Skeletal muscle tissue (tissue), 4 donors: ENCODE data around the gene C3AR1. TPM values are rescaled to one million over a fixed set of nuclear protein-coding genes. Genes with fewer than 3 reads are reported as not detected.
A peak's percentile ranks its signal among the peaks of the same experiment; 100 is the strongest.

Experiments
- H3K27ac ChIP-seq: one replicate; pipeline ENCODE4 v1.7.0; 2013; ENCODE audit warnings: mild to moderate bottlenecking, low read depth, low read length, inconsistent platforms
- H3K27me3 ChIP-seq, 3 donors: one replicate each; pipeline ENCODE4 v1.7.0; 2013; ENCODE audit warnings: low read length in 3 of 3; ENCODE audit not compliant: control insufficient read depth in 3 of 3, insufficient read depth in 3 of 3
- H3K36me3 ChIP-seq, 3 donors: one replicate each; pipeline ENCODE4 v1.7.0; 2013; ENCODE audit warnings: low read length in 3 of 3; ENCODE audit not compliant: control insufficient read depth in 3 of 3, insufficient read depth in 3 of 3
- H3K4me1 ChIP-seq, 3 donors: one replicate each; pipeline ENCODE4 v1.7.0; 2013; ENCODE audit warnings: low read length in 3 of 3, mild to moderate bottlenecking in 3 of 3; ENCODE audit not compliant: control insufficient read depth in 3 of 3, insufficient read depth in 3 of 3
- H3K4me3 ChIP-seq, 3 donors: one replicate each; pipeline ENCODE4 v1.7.0; 2013; ENCODE audit warnings: low read length in 3 of 3
- H3K9ac ChIP-seq, 3 donors: one replicate each; pipeline ENCODE4 v1.7.0; 2013; ENCODE audit warnings: low read length in 3 of 3, mild to moderate bottlenecking in 3 of 3, moderate library complexity in 2 of 3, low read depth in 1 of 3
- H3K9me3 ChIP-seq, 3 donors: one replicate each; pipeline ENCODE4 v1.7.0; 2013; ENCODE audit warnings: low read length in 3 of 3; ENCODE audit not compliant: control insufficient read depth in 3 of 3
- total RNA-seq: library from RNA; depleted of rRNA; stranded (reverse); fragments of >200 nt; gene quantifications from one replicate; pipeline ENCODE4 v1.2.3, GENCODE V29; 2014
- donor health status: Osteomylitis.

Gene C3AR1
- total RNA-seq, 1 donor from 2014 or later: 7.8 TPM

DNA sequence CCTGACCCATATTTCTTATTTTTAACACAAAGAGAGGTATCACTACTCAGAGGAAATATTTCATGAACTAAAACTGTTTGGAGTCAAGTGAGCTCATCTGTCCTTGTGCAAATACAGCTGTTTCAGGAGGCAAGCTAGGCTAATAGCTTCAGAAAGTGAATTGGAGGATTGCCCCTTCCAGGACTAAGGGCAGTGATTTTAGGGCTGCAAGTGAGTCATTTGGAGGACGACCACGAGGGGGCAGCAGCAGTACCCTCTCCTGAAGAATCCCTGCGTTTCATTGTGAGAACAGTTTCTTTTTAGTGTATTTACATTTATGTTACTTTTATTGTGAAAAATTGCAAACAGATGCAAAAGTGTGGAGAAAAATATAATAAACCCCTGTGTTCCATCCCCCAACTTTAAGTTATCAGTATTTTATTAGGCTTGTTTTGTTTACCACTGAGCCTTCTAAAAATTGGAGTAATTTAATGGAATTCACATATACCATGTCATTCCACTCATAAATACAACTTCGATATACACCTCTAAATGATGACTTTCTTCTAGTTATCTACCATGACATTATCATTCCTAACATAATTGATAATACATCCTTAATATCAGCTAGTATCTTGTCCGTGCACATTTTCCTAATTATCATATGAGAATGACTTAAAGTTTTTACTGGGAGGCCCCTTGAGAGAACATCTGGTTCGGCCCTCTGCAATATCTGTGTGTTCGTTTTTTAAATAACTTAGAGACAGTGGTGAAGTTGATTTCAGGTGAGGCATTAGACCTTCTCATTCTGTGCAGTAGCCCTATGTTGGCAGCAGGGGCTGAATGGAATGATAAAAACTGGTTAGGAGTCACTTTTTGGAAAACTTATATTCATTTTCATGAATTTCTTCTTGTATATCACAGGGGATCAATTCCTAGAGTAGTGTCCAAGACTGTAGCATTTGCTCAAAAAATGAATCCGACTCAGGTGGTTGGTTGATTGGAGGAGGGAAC lies 19.9 kb downstream of the C3AR1 start:
- peaks cover 57 to 86% (median 68%) of the 10 kb centered on the region in 3 donors for H3K36me3 ChIP-seq
- no peaks in the 10 kb centered on the region for H3K4me1 ChIP-seq
- no peaks in the 10 kb centered on the region for H3K27me3 ChIP-seq
- H3K9ac ChIP-seq: no peak overlapping the region
- no peak overlapping the region for H3K4me3 ChIP-seq
- H3K9me3 ChIP-seq: no peaks in the 10 kb centered on the region
- H3K27ac ChIP-seq: no peak overlapping the region

DNA sequence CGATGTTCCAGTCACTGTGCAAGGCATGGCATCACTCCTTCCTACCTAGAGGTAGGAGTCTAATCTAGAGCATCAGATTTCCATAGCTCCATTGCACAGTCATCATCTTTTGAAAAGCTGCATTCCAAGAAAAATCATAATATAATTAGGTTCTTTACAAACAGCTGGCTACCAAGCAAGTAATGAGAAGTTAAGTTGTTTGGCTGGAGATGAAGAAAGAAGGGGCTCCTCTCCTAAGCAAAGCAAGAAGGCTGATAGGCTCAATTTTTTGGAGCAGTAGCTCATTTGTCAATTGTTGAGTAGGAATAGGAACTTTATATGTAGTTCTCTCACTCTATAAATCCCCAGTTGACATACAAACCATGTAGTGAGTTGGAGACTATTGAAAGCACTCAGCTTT lies 25.4 kb downstream of the C3AR1 start:
- Histone ChIP-seq H3K36me3 (peaks cover 34 to 49% (median 40%) of the 10 kb centered on the region in 3 donors), H3K27ac (no peak overlapping the region), H3K9ac (no peak overlapping the region), H3K4me1 (peaks cover 33 to 44% (median 38%) of the 10 kb centered on the region in 3 donors), H3K27me3 (no peaks in the 10 kb centered on the region), H3K4me3 (no peak overlapping the region), H3K9me3 (no peaks in the 10 kb centered on the region)

DNA sequence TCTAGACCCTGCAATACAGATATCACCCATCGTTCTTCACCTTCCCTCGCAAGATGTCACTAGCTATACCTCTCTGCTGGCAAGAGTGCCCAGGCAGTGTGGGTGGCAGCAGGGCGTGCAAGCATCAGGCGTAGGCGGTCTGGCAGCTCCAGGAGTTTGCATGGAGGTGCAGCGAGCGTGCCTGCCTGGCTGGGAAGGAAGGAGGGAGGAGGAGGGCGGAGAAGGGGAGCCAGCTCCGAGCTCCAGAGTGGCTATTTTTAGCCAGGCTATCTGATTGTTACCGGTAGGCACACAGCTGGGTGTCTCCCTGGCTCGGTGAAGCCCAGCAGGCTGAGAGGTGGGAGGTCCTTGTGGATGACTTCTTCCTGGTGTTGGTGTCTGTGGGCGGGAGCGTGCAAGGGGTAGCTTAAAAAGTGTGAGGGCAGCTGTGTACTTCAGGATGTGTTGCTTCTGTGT lies 27.5 kb downstream of the C3AR1 start:
- H3K4me3 ChIP-seq: peak overlapping the region; percentile 65 to 71 (median 68)
- peaks cover 20 to 34% (median 27%) of the 10 kb centered on the region in 3 donors for H3K36me3 ChIP-seq
- H3K9me3 ChIP-seq: no peaks in the 10 kb centered on the region
- no peaks in the 10 kb centered on the region for H3K27me3 ChIP-seq
- peak overlapping the region; percentile 97 for H3K27ac ChIP-seq
- H3K9ac ChIP-seq: peak overlapping the region; percentile 48 to 76 (median 75)
- peaks cover 54 to 65% (median 59%) of the 10 kb centered on the region in 3 donors for H3K4me1 ChIP-seq

DNA sequence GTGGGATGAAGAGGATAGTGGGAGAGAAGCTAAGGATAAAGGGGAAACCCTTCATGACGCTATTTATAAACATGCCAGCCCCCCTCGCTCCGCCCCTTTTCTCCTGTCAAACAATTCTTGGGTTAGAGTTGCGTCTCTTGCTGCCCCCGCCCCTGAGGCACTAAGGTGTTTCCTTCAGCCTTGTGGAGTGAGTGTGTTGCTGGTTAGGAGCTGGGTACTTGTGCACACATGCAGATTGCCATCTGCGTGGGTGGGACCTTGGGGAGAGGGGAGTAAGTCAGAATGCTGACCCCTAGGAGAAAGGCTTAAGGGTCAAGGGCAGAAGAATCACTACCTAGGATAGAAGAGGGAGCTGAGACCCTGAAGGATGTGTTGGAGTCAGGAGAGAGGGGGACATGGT lies 28.2 kb downstream of the C3AR1 start:
- Histone ChIP-seq H3K27ac (peak overlapping the region; percentile 97), H3K4me1 (peaks cover 59 to 72% (median 63%) of the 10 kb centered on the region in 3 donors), H3K36me3 (peaks cover 14 to 28% (median 21%) of the 10 kb centered on the region in 3 donors), H3K9me3 (no peaks in the 10 kb centered on the region), H3K9ac (peak overlapping the region in 2 of 3 donors; percentile 54 to 75), H3K4me3 (peak overlapping the region; percentile 14 to 68 (median 65)), H3K27me3 (no peaks in the 10 kb centered on the region)

DNA sequence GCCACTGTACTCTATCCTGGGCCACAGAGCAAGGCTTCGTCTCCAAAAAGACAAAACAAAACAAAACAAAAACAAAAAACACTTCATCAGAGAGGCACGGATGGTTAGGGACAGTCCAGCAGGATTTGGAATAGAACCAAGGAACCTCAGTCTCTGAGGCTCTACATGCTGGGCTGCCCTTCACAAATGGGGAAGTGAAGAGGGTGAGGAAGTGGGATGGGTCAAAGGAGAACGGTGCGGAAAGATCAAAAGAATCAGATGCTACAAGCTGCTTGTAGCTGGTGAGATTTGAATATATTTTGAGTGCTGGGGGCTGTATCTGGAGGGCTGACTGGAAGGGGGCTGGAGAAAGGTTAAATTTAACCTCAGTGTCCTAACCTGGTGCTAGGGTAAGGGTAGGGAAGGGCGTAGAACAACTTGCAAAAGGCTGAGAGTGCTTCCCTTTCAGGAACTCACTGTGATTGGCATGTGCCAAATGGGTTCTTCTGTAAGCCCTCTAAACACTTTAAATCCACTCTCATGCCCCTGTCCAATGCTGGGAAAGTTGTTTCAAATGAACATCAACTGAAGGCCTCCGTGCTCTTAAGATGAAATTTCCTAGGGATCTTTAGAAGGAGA lies 29.0 kb downstream of the C3AR1 start:
- peak overlapping the region; percentile 97 for H3K27ac ChIP-seq
- H3K4me1 ChIP-seq: peaks cover 59 to 77% (median 64%) of the 10 kb centered on the region in 3 donors
- H3K27me3 ChIP-seq: no peaks in the 10 kb centered on the region
- H3K36me3 ChIP-seq: peaks cover 10 to 22% (median 16%) of the 10 kb centered on the region in 3 donors
- H3K9me3 ChIP-seq: no peaks in the 10 kb centered on the region
- H3K9ac ChIP-seq: peak overlapping the region in 1 of 3 donors; percentile 40
- peak overlapping the region in 2 of 3 donors; percentile 8 to 45 for H3K4me3 ChIP-seq

DNA sequence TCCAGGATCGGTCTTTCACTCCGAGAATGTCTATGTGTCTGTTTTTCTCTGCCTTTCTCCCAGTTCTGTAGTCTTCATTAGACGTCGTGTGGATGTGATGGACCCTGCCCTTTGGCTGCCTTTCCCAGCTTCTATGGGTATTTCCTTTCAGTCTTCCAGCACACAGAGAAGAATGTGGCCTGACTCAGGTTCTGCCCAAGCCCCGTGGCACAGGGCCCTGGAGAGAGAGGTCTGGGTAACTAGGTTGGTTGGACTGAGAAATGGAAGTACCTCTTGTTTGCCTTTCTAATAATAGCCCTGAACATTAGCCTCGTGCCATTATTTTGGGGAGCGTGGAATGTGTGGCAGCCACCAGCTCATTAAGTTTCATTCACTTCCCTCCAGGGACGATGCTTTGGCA lies 29.8 kb downstream of the C3AR1 start:
- Histone ChIP-seq H3K27ac (peak overlapping the region; percentile 97), H3K4me1 (peaks cover 64 to 77% (median 69%) of the 10 kb centered on the region in 3 donors), H3K4me3 (peak overlapping the region in 2 of 3 donors; percentile 13 to 23), H3K36me3 (peaks cover 10 to 14% (median 11%) of the 10 kb centered on the region in 3 donors), H3K9ac (peak overlapping the region in 2 of 3 donors; percentile 24 to 60), H3K27me3 (no peaks in the 10 kb centered on the region), H3K9me3 (no peaks in the 10 kb centered on the region)

DNA sequence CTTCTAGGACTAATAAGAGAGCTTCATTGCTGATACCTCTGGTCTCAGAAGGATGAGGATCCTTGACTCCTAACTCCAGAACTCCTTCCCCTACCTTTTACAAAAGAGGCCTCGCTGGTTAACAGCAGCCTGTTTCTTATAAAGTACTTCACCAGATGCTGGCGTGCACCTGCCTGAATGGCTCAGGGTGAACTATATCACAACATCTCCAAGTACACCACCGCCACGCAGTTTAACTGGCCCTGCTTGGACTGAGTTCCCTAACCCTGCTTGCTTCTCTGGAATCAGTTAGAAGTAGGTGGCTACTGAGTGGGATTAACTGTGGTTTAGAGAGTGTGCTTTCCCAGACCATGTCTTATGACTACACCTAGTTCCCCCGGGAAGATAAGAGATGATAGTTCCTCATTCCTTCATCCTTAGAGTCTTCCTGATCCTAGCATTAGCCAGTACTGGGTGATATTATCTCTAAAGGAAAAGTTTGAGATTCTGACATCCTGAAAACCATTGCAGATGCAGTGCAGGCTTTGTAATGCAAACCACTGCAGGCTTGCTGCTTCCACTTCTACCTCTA lies 30.6 kb downstream of the C3AR1 start:
- Histone ChIP-seq H3K27ac (peak overlapping the region; percentile 97), H3K27me3 (no peaks in the 10 kb centered on the region), H3K9me3 (no peaks in the 10 kb centered on the region), H3K4me3 (peak overlapping the region; percentile 92 to 96 (median 94)), H3K9ac (peak overlapping the region; percentile 97 to 100 (median 99)), H3K36me3 (peaks cover 6 to 10% (median 8%) of the 10 kb centered on the region in 3 donors), H3K4me1 (peaks cover 64 to 77% (median 69%) of the 10 kb centered on the region in 3 donors)

DNA sequence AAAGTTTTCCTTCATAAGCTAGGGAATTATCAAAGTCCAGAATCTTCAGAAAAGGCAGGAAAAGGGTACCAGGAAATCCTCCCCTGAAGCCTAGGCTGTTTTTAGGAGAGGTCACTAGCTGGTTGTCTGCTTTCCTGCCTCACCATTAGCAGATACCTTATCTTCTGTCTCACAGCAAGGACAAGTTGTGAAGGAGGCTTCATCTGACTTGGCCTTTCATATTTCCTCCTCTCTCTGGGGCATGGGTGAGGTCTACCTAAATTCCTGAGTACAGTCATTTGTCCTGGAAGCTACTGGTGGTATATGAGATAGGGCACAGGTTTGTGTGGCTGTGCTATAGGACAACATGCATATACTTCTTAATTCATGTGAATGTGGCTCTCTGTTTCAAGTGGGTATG lies 31.4 kb downstream of the C3AR1 start:
- peak overlapping the region; percentile 92 to 96 (median 94) for H3K4me3 ChIP-seq
- H3K4me1 ChIP-seq: peaks cover 64 to 74% (median 68%) of the 10 kb centered on the region in 3 donors
- H3K36me3 ChIP-seq: peaks cover 2 to 5% (median 4%) of the 10 kb centered on the region in 3 donors
- H3K27ac ChIP-seq: peak overlapping the region; percentile 97
- peak overlapping the region; percentile 97 to 100 (median 99) for H3K9ac ChIP-seq
- no peaks in the 10 kb centered on the region for H3K9me3 ChIP-seq
- no peaks in the 10 kb centered on the region for H3K27me3 ChIP-seq

DNA sequence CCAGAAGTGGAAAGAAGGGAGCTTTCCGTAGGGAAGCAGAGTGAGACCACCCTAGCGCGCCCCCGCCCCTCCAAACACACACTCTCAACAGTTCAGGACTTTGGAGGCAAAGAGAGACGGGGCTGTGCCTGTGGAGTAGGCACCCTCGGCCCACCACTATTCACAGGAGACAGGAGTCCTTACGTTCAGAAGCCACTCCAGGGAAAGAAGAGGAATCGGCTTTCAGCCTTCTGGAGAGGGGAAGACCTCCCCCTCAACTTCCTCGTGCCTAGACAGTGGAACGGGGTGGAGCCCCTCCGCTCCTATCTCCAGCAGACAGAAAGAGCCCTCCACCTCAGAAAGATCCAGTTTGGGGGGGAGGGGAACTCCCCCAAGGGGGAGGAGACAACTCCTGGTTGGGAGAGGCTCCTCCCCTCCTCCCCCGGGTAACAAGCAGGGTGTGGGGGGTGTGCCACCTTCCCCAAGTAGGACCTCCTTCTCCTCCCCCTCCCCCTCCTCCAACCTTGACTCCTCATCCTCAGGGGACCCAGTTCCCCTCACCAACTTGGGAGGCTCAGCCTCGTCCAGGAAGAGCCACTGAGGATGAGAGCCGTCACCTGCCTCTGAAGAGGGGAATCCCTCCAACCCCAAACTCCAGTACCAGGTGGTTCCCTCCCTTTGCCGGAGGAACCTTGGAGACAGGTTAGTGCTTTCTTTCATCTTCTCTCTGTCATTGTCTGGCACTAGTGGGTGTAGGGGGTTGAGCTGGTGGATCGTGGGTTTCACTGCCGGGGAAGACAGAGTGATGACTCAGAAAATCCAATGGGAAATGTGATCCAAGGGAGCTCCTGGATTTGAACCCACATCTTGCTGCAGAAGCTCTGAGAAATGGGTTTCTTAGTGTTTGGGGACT lies 32.8 kb downstream of the C3AR1 start:
- Histone ChIP-seq H3K9me3 (no peaks in the 10 kb centered on the region), H3K9ac (peak overlapping the region; percentile 97 to 100 (median 99)), H3K4me1 (peaks cover 56 to 60% (median 56%) of the 10 kb centered on the region in 3 donors), H3K4me3 (peak overlapping the region; percentile 92 to 96 (median 94)), H3K27me3 (no peaks in the 10 kb centered on the region), H3K27ac (peak overlapping the region; percentile 97), H3K36me3 (peaks cover 0 to 3% (median 3%) of the 10 kb centered on the region in 3 donors)
